ENCODE measurements around the gene MC5R. TPM values are rescaled to one million over a fixed set of nuclear protein-coding genes. Genes with fewer than 3 reads are reported as not detected.

MC5R gene
- total RNA-seq, 1 donor from 2014 or later: not detected

- Histone ChIP-seq H3K4me3 (no peak overlapping the region), H3K9me3 (ENCODE audit: low read depth) (no peaks in the 10 kb centered on the region), H4K20me1 (ENCODE audit: low read depth) (no peaks in the 10 kb centered on the region), H3K27ac (no peak overlapping the region), H3K9ac (no peak overlapping the region), H3K27me3 (peaks cover 30% of the 10 kb centered on the region), H3F3A (ENCODE audit: low read depth) (no peaks in the 10 kb centered on the region), H3K36me3 (no peaks in the 10 kb centered on the region), H2AFZ (replicated peaks) (no peak overlapping the region), H3K4me1 (no peaks in the 10 kb centered on the region), H3K79me2 (ENCODE audit: low read depth) (no peaks in the 10 kb centered on the region), H3K4me2 (no peak overlapping the region)
- no peaks in the 10 kb centered on the region for H3K9me3 Mint-ChIP-seq
- TF ChIP-seq EZH2phosphoT487 (IDR thresholded peaks at IDR 0.05) (no peak), CTCF (IDR thresholded peaks at IDR 0.05) (no peak), EZH2 (IDR thresholded peaks at IDR 0.05) (no peak)
- DNase-seq (ENCODE audit: low spot score): no peak
- H3K4me1 Mint-ChIP-seq: peaks cover 7% of the 10 kb centered on the region
- no peaks in the 10 kb centered on the region for H3K36me3 Mint-ChIP-seq
- peaks cover 27% of the 10 kb centered on the region for H3K27me3 Mint-ChIP-seq (ENCODE audit: insufficient read depth, low read depth)
- H3K4me3 Mint-ChIP-seq: peak overlapping the region; percentile 12
- H3K27ac Mint-ChIP-seq: no peak overlapping the region
These were observed 24.6 kb upstream of the MC5R start for GRCh38 chr18:13799396-13799795.

- peak; percentile 80 for DNase-seq (ENCODE audit: low spot score)
- Histone ChIP-seq H3K9me3 (ENCODE audit: low read depth) (no peaks in the 10 kb centered on the region), H3K27me3 (peaks cover 30% of the 10 kb centered on the region), H3K4me3 (peak overlapping the region; percentile 49), H3K79me2 (ENCODE audit: low read depth) (no peaks in the 10 kb centered on the region), H3K4me2 (peak overlapping the region; percentile 85), H3K9ac (no peak overlapping the region), H4K20me1 (ENCODE audit: low read depth) (no peaks in the 10 kb centered on the region), H3K27ac (no peak overlapping the region), H3K36me3 (no peaks in the 10 kb centered on the region), H3K4me1 (no peaks in the 10 kb centered on the region), H3F3A (ENCODE audit: low read depth) (no peaks in the 10 kb centered on the region), H2AFZ (replicated peaks) (peak overlapping the region; percentile 93)
- Mint-ChIP-seq H3K4me3 (peak overlapping the region; percentile 77), H3K36me3 (no peaks in the 10 kb centered on the region), H3K27me3 (ENCODE audit: insufficient read depth, low read depth) (peaks cover 29% of the 10 kb centered on the region), H3K27ac (no peak overlapping the region), H3K9me3 (no peaks in the 10 kb centered on the region), H3K4me1 (peaks cover 7% of the 10 kb centered on the region)
- TF ChIP-seq EZH2 (IDR thresholded peaks at IDR 0.05) (peak; percentile 66), EZH2phosphoT487 (IDR thresholded peaks at IDR 0.05) (peak; percentile 35), CTCF (IDR thresholded peaks at IDR 0.05) (peak; percentile 51)
These were observed 23.3 kb upstream of the MC5R start for GRCh38 chr18:13800505-13801259.

- no peaks in the 10 kb centered on the region for H3K36me3 Mint-ChIP-seq
- peaks cover 29% of the 10 kb centered on the region for H3K27me3 Mint-ChIP-seq (ENCODE audit: insufficient read depth, low read depth)
- Histone ChIP-seq H3K9ac (no peak overlapping the region), H3K4me1 (no peaks in the 10 kb centered on the region), H3F3A (ENCODE audit: low read depth) (no peaks in the 10 kb centered on the region), H3K9me3 (ENCODE audit: low read depth) (no peaks in the 10 kb centered on the region), H3K27me3 (peaks cover 30% of the 10 kb centered on the region), H4K20me1 (ENCODE audit: low read depth) (no peaks in the 10 kb centered on the region), H3K79me2 (ENCODE audit: low read depth) (no peaks in the 10 kb centered on the region), H3K4me3 (peak overlapping the region; percentile 49), H3K36me3 (no peaks in the 10 kb centered on the region), H2AFZ (replicated peaks) (peak overlapping the region; percentile 93), H3K4me2 (peak overlapping the region; percentile 85), H3K27ac (no peak overlapping the region)
- TF ChIP-seq EZH2 (IDR thresholded peaks at IDR 0.05) (peak; percentile 28), CTCF (IDR thresholded peaks at IDR 0.05) (no peak), EZH2phosphoT487 (IDR thresholded peaks at IDR 0.05) (peak; percentile 21)
- DNase-seq (ENCODE audit: low spot score): no peak
- H3K27ac Mint-ChIP-seq: no peak overlapping the region
- peaks cover 7% of the 10 kb centered on the region for H3K4me1 Mint-ChIP-seq
- peak overlapping the region; percentile 77 for H3K4me3 Mint-ChIP-seq
- H3K9me3 Mint-ChIP-seq: no peaks in the 10 kb centered on the region
These were observed 22.7 kb upstream of the MC5R start for GRCh38 chr18:13801260-13801601.

Data from neural progenitor cell (in vitro differentiated cells).